GM21825 (cell line): ENCODE results near the gene PRKCD.
A peak's percentile ranks its signal among the peaks of the same experiment; 100 is the strongest.

Source experiments
- ATAC-seq: cut with Tn5 transposase; IDR thresholded peaks from one replicate; pipeline ENCODE4 v1.9.1; 2021; ENCODE audit warnings: mild to moderate bottlenecking, moderate library complexity; ENCODE audit not compliant: unreplicated experiment

PRKCD gene

DNA sequence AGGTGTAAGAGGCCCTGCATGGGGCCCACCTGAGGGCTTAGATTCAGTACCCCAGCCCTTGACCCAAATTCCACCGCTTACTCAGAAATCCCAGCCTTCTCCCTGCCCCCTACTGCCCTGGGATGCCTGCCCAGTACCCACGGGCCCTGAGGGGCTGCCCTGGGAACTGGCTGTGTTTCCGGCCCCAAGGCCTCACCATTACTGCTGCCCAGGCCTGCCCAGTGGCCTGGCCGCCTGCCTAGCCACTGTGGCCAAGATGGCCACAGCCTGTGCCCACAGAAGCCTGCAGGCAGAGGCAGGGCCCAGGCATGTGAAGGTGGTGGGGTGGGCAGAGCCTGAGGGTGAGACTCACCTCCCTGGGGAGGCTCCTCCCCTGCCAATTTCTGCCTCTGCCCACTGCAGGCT lies 6.1 kb upstream of the PRKCD start:
- ATAC-seq, result no peak

- no peak for ATAC-seq
These were observed 5.2 kb upstream of the PRKCD start for GRCh38 chr3:53155760-53156159.

DNA sequence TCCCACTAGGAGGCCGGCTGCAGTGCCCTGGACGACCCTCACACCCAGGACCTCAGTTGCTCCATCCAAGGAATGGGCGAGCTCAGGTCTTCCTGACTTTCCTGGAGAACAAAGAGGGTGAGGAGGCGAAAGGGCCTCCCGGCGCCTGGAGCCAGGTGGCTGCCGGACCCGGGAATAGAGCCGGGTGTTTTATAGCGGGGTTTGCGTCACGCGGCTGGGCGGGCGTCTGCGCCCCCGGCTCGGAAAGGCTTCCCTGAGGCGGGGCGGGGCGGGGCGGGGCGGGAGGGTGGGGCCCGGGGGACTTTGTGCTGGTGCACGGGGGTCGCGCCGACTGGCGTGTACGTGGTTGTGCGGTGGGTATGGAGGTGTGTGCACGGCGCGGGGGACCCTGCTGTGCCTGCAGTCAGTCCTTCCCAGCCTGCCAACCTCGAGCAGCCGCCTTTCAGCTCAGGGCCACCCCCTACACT lies 4.6 kb upstream of the PRKCD start:
- ATAC-seq, result no peak

DNA sequence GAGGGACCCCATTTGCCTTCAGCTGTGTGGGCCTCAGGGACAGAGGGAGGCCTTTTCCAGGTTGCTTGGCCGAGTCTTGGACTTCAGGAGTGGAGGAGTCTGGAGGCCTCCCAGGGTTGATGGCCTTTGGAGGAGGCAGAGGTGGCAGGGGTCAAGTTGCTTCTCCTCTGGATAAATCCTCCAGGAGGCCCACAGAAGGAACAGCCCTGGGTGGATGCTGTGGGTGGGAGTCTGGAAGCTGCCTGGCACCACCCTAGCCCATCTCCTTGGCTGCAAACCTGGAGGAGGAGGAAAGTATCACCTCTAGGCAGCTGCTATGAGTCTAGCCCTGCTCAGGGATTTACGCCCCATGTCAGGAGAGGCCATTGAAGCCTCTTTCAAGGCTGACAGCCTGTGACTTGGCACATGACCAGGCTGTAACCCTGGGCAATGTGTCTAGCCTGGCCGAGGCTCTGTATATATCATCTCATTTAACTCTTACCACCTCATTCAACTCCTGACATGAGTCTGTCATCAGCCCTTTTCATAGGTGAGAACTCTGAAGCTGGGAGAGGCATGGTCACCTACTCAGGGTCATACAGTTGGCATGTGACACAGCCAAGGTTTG lies 2.9 kb upstream of the PRKCD start:
- no peak for ATAC-seq

- no peak for ATAC-seq
These were observed 2.2 kb upstream of the PRKCD start for GRCh38 chr3:53158765-53159155.

- no peak for ATAC-seq
These were observed 1.6 kb upstream of the PRKCD start for GRCh38 chr3:53159156-53160060.

GRCh38 chr3:53160061-53160659 lies 849 bp upstream of the PRKCD start:
- ATAC-seq, result no peak

DNA sequence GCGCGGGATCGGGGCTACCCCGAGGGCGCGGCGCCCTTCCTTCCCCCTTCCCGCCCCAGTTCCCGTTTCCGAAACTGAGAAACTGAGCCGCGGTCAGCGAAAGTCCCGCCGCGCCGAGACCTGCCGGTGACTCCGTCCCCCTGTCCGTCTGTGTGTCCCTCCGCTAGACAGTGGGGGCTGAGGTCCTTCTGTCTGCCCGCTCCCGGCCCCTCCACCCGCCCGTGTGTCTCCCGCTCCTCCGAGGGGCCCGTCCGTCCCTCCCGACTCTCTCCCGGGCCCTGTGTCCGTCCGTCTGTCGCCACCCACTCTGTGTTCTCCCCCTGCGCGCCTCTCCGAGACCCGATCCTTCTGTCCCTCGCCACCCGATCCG lies 426 bp downstream of the PRKCD start:
- ATAC-seq, result peak; percentile 6

- no peak for ATAC-seq
These were observed 1.0 kb downstream of the PRKCD start for GRCh38 chr3:53161820-53162671.

- ATAC-seq, result peak; percentile 22
These were observed 1.8 kb downstream of the PRKCD start for GRCh38 chr3:53162672-53163443.

GRCh38 chr3:53163444-53164387 lies 2.7 kb downstream of the PRKCD start:
- ATAC-seq, result no peak

DNA sequence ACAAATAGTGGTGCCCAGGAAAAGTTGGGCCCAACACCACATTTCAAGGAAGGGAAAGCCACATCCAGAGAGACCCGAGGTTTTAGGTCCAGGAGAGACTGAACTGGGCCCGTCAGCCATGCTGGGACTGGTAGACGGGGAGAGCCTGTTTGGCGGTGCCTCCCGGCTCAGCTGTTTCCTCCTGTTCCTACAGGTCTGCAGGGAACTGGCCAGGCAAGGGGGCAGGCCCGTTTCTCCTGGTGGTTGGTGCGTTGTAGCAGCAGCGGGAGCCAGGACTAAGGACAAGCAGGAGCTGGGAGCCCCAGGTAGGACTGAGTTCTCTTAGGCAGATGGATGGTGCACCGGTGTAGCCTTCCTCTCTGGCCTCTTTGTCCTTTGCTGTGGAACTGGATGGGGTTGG lies 3.9 kb downstream of the PRKCD start:
- no peak for ATAC-seq

- ATAC-seq, result no peak
These were observed 5.2 kb downstream of the PRKCD start for GRCh38 chr3:53166206-53166605.

GRCh38 chr3:53166781-53167291 lies 5.8 kb downstream of the PRKCD start:
- ATAC-seq, result no peak

DNA sequence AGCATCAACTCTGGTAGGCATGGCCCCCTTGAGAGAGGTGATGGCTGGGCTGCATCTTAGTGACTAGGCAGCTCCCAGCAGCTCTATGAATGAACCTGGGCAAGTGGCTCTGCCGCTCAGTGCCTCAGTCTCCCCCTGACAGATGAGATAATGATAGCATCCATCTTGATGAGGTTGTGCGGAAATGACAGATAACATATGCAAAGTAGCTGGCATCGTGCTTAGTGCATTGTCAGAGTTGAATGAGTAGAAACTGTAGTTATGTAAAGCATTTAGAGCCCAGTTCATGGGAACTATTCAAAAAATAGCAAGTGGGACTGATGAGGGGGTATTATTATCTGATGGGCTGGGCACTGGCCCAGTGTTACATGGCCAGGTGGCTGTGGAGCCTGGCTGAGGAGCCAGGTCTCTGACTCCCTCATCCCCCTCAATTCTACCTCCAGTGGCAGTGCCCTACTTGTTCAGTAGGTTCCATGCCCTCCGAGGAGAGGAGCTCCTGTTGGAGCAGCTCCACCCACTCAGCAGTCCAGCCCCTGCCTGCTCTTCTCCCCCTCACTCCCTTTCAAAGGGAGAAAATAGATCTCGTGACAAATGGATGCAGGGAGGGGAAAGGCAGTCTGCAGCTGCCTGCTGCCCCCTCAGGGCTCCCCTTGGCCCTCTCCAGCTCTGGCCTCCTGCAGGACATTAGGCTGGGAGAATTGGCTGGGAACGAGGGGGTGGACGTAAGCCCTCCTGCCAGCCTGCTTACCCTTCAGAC lies 6.6 kb downstream of the PRKCD start:
- no peak for ATAC-seq

DNA sequence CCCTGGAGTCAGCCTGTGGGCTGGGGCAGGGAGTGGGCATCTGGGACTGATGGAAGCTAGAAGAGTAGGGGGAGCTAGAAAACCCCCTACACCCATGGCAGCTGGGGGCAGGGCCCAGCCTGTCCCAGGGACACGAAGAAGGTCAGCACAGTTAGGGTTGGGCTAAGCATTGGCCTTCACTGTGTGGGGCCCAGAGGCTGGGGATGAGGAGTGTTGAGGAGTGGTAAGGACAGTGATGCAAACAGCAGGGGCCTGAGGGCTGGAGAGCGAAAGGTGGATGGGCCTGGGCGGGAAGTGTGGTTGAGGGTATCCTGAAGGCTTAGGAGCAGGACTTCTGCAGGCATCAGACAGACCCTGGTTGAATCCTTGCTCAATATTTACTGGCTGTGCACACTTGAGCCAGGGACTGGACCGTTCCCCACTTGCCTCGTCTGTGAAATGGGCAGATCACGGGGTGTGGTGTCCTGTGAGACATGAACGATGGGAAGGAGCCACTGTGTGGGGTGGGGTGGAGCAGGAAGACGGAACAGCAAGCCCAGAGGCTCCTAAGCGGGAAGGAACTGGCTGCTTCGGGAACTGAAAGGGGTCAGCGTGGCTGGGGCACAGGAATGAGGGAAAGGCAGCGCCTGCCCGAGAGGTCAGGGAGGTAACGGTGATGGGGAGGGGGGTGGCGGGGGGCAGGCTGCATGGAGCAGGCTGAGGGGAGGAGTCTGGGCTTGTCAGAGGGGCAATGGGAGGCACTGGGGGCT lies 7.3 kb downstream of the PRKCD start:
- ATAC-seq, result no peak

- ATAC-seq, result no peak
These were observed 8.2 kb downstream of the PRKCD start for GRCh38 chr3:53169045-53169831.
